GM19395 (cell line): ENCODE results near the gene PTPRD.

Source experiments
- ATAC-seq: cut with Tn5 transposase; IDR thresholded peaks from one replicate; pipeline ENCODE4 v1.9.1; 2021; ENCODE audit warnings: mild to moderate bottlenecking, moderate library complexity; ENCODE audit not compliant: unreplicated experiment

The PTPRD gene

GRCh38 chr9:8760000-8760767 is 1852.6 kb downstream of the PTPRD start:
- no peak for ATAC-seq

- ATAC-seq = no peak
These were observed 1854.9 kb downstream of the PTPRD start for GRCh38 chr9:8757881-8758280.

GRCh38 chr9:8754751-8755150 is 1858.1 kb downstream of the PTPRD start:
- no peak for ATAC-seq

- ATAC-seq = no peak
These were observed 1861.3 kb downstream of the PTPRD start for GRCh38 chr9:8751406-8751930.

- ATAC-seq = no peak
These were observed 1862.2 kb downstream of the PTPRD start for GRCh38 chr9:8750639-8751051.

GRCh38 chr9:8745347-8745746 is 1867.5 kb downstream of the PTPRD start:
- no peak for ATAC-seq

- no peak for ATAC-seq
These were observed 1873.9 kb downstream of the PTPRD start for GRCh38 chr9:8738945-8739344.

GRCh38 chr9:8736805-8737204 is 1876.0 kb downstream of the PTPRD start:
- ATAC-seq = no peak

GRCh38 chr9:8734760-8735159 is 1878.0 kb downstream of the PTPRD start:
- no peak for ATAC-seq

GRCh38 chr9:8733131-8733954 is 1879.5 kb downstream of the PTPRD start:
- no peak for ATAC-seq

- ATAC-seq = no peak
These were observed 1880.3 kb downstream of the PTPRD start for GRCh38 chr9:8732367-8733075.

- no peak for ATAC-seq
These were observed 1882.2 kb downstream of the PTPRD start for GRCh38 chr9:8730618-8731017.

- no peak for ATAC-seq
These were observed 1883.9 kb downstream of the PTPRD start for GRCh38 chr9:8728910-8729309.

GRCh38 chr9:8727191-8727590 is 1885.6 kb downstream of the PTPRD start:
- ATAC-seq = no peak

- ATAC-seq = no peak
These were observed 1886.1 kb downstream of the PTPRD start for GRCh38 chr9:8726692-8727091.

- ATAC-seq = no peak
These were observed 1887.2 kb downstream of the PTPRD start for GRCh38 chr9:8725635-8726034.

GRCh38 chr9:8724284-8725018 is 1888.4 kb downstream of the PTPRD start:
- ATAC-seq = no peak

- ATAC-seq = no peak
These were observed 1889.6 kb downstream of the PTPRD start for GRCh38 chr9:8723195-8723594.

GRCh38 chr9:8719833-8720486 is 1892.8 kb downstream of the PTPRD start:
- ATAC-seq = peak; percentile 49

GRCh38 chr9:8718121-8718725 is 1894.6 kb downstream of the PTPRD start:
- ATAC-seq = no peak
